Stimulated activated CD8-positive, alpha-beta memory T cell treated with anti-CD3 and anti-CD28 coated beads, Interleukin-4, amount 100 ng/mL, for 1 hour (primary cell): Measurements from ENCODE around the gene PACS1.

Source experiments
- DNase-seq, 2 donors: peaks; one replicate each; pipeline ENCODE4 v3.0.0-alpha.2; 2020; ENCODE audit warnings: low read depth in 2 of 2, low spot score in 1 of 2

PACS1 gene

DNA sequence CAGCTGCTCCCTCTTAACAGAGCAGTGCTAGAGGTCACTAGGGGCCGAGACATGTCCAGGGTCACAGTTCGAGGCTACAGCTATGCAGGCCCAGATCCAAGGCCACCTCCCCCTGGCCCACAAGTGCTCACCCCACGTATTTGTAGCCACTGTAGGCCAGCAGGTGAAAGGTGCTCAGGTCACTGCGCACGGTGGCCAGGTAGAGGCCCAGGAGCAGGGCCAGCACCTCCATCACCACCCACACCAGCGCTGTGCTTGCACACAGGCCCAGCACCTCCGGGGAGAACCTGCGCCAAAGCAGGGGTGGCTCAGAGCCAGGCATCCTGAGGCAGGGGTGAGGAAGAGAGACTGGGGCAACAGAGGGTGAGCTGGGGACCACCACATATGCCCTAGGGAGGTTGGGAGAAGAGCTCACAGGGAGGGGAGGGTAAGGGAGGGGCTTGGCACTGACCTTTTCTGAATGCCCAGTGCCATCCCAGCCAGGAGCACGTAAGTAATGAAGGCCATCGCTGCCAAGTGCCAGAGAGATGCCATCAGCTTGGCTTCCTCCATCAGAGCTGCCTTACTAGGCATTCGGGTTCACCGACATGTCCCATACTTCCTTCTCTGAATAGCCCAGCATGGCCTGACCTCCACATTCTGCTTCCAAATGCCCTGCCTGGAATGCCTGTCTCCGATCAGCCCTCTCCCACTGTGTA, 215.3 kb downstream of the PACS1 start:
- no peak for DNase-seq

DNA sequence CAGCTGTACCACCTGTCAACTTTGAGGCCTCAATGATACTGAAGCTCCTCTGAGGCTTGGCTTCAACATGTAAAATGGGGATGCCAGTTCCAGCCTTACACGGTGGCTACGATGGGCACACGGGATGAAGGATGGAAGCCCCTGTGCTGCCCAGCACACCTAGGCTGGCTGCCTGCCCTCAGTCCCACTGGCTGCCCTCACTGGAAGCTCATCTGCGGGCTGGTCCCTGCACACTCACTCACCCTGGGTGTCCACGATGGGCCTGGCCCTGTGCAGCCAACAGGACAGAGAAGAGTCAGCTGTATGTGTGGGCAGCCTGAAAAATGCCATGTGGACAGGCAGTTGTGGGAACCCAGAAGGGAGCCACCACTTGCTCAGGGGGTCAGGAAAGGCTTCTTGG, 216.6 kb downstream of the PACS1 start:
- no peak for DNase-seq

DNA sequence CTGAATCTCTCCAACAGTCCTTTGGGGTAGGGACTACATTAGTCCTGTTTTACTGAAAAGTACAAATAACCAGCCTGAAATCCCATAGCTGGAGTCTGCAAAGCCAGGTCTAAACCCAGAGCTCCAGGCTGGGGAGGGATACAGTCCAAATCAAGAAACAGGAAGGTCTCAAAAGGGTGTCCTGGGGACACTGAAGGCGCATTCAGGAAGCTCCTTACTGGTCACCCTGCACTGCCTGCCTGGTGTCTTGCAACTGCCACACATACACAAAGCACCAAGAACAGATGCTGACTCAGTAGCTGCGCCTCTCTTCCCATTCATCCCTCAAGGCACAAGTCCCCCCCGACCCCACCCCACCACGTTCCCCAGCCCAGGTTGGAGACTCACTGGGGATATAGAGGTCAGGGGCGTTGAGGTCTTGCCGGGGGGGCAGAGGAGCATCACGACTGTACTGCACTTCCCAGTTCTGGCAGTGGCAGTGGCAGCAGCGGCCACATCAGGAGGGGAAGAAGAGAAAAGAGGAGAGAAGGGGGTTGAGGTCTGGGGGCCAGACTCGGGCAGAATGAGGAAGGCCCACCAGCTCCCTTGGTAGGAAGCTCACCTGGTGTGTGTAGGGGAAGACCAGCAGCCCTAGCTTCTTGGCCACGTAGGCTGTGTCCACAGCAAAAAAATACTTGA, 217.3 kb downstream of the PACS1 start:
- DNase-seq, result no peak

DNA sequence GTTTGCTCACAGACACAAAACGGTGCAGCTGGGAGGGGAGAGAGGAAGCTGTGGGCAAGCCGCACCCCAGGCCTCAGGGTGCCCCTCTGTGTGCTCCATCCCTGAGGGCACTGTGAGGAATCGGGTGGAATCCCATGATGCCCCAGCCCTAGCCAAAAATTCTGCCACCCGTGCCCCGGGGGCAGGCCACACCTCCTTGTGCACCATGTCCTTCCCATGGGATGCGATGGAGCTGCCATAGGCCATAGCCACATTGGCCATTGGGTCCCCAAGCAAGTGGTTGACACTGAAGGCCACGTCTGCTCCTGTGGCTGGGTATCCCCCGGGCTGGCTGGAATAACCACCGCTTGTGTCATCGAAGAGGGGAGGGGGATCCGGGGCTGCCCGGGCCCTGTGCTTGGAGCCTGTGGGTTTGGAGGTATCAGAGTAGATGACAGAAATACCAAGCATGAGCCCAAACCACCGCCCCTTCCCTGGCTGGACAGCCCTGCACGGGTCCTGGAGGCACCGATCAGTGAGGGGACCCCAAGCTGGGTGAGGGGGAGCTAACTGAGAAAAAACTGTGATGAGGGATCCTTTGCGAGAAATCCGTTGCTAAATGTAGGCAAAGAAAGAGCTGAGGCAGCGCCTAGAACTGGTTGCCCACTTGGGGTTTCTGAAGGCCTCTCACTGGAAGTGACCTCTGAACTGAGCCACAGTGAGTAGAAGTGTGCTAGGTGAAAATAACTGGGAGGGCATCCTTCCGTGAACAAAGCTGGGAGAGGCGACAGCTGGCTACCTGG, 218.0 kb downstream of the PACS1 start:
- no peak for DNase-seq

DNA sequence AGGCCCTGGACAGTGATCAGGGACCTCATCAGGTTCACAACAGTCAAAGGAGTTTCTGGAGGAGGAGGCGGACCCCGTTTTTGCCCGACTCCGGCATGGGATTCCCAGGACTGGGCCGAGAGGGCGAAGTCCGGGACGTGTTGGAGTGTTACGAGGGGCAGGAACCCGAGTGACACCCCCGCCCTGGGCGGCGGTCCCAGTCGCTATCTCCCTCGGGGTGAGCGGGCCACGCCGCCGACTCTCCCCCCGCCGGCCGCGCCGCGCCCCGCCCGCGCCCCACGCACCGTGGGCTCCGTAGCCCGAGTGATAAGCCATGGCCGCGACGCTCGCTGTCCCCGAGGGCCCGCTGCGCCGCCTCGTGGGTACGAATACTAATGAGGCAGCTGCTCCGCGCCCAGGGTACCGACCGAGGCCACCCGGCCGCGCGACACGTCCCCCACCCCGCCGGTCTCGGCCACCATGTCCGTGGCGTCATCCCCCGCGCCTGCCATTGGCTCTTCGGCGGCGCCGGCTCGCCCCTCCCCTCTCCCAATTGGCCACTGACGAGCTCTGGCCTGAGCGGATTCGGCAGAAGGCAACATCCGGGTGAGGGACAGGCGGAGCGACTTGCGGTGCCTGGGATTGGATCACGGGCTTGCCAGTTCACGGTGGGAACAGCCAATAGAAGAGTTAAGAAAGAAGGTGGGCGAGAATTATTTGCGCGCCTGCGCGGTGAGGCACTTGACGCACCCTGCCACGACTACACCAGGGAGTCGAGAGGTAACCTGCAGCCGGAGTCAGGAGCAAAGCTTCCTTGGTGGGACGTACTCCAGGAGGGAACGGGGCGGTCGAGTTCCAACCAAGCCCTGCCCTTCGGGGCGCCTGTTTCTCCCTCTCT, 218.8 kb downstream of the PACS1 start, which contains the start of gene YIF1A:
Gene YIF1A, minus strand, starts transcription at position 473 of the 877 bp plus-strand sequence. Its CDS starts 158 bp downstream, at position 315.
- DNase-seq, result peak; percentile 90 to 96

DNA sequence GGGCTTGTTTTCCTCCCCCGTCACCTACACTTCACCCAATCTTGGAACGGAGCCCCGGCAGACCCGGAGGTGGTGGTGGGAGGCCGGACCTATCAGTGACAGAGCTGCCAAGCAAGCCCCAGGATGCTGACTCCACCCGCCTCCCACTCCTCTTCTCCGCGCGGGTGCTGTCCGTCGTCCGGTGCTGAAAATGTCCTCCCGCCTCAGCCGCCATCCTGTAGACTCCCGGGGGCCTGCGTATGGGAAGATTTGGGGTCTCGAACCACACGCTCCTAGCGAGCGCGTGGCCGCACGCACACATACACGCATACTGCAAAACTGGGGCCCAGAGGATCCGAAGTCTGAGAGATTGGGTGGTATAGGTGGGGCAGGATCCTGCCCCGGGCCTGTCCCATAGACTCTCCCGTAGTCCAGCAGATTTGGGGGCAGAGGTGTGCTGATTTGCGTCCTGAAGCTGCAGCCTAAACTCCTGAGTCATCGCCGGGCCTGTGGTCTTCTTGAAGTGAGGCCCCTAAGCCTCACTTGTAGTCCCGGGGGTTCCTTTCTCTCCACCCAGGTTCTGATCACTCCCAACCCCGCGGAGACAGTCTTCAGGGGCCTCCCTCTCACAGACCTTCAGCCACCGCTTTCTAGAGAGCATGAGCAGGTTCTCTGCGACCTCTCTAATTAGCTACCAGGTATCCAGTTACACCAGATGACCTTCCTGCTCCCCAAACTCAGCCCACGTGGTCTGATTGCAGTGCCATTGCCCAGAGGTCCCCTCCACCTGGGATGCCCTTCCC, 219.7 kb downstream of the PACS1 start:
- DNase-seq, result peak in 1 of 2 donors; percentile 28

DNA sequence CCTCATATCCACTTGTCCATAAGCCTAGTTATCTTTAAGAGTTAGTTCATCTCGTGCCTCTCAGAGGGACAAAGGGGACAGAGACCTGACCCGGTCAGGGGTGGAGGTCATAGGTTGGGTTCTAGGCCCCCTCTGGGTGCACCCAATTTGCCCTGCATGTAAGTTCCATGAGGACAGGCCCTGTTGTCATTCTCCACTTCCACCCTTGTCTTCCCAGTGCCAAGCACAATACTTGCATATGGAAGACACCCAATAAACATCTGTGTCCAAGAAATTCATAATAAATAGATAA, 220.2 kb downstream of the PACS1 start:
- DNase-seq, result no peak

DNA sequence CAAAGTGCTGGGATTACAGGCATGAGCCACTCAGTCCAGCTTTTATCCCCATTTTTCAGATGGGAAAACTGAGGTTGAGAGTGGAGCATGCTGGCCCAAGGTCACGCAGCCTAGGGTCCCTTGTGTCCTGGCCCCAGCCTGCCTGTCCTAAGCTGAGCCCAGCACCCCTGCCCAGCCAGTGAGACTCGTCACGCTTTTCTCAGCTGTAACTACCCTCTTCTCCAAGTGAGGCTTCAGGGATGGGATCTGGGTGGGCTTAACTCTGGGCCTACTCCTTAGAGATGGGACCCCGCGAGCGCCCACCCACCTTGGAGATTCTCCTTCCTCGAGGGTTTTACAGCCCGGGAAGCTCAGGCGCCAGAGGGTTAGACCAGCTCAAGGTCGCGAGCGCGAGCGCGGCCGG, 221.2 kb downstream of the PACS1 start:
- no peak for DNase-seq

DNA sequence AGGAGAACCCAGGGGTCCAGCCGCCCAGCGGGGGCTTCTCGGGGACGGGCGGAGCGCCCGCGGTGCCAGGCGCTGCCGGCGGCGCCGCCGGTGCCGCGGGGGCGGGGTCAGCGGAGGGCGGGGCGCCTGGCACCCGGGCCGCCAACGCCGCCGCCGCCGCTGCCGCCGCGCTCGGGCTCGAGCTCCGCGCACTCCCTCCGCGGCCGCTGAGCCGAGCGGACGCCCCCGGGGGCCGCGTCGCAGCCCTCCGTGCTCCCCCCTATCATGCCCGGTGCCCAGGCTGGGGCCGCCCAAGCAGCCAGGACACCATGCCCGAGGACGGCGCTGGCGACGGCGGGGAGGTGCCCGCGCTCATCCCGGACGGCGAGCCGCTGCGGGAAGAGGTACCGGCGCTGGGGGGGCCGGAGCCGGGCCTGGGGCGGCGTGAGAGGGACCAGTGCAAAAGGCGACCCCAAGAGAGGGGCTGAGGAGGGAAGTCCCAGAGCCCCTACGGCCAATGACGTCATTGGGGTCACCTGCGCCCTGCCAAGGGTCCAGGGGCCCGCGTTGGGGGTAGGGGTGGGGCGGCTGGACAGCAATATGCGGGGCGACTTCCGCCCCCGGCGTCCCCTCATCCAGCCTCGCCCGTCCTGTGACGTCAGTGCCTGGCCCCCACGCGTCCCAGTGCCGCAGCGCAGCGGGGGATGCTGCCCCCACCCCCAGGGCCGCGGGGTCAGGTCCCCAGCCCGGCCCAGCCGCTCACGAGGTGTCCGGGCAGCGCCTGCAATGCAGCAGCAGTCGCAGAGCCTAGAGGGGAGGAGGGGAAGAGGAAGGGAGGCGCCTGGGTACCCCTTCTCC, 221.9 kb downstream of the PACS1 start, which contains the start of gene TMEM151A:
Gene TMEM151A, plus strand, starts transcription at position 189 of the 837 bp plus-strand sequence. Its CDS starts 120 bp downstream, at position 309.
- DNase-seq, result no peak

DNA sequence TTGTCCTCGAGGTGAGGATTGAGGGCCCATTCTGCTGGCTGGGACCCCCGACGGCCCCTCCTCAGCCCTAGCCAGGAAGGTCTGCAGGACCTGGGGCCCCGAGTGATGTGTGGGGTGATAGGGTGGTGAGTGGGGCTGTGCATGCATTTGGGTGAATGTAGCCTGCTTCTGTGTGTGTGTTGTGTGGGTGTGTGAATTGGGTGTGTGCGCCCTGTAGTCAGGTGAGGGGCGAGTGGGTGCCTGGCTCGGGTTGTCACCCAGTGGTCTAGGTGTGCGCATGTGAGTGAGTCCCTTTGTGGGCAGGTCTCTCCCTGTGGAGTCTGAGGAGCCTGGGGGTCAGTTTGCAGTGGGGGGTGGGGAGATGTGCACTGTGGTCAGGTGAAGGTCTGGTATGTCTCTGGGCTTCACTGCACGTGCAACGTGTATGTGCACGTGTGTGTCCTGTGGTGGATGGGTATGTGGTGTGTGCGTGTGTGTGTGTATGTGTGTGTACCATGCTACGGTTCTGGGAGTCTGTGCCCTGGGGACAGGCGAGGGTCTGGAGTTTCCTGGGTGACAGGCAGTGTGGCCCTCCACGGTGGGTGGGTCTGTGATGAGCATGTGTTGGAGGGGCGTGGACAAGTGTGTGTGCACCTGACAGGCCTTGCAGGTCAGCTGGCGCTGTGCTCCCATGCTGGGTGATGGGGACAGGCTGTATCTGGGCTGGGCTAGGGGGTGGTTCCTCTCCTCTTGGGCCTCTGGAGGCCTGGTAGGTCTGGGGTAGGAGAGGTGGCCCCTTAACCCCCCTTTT, 222.7 kb downstream of the PACS1 start:
- DNase-seq, result no peak

DNA sequence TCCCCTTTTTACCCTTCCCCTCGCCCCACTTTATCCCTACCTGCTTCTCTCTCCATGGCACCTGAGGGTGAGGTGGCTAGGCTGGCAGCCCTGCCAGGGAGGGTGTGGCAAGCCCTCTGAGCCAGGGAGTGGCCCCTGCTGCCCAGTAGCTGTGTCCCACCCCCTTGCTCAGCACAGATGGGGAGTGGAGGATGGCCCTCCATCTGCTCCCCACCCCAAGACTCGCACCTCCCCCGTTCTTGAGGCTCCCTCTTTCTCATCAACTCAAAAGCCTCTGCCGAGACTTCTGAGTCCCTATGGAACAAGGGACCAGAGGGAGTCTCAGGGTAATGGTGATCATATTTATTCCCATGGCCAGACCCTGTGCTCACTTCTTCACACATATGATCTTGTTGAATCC, 223.3 kb downstream of the PACS1 start:
- no peak for DNase-seq

DNA sequence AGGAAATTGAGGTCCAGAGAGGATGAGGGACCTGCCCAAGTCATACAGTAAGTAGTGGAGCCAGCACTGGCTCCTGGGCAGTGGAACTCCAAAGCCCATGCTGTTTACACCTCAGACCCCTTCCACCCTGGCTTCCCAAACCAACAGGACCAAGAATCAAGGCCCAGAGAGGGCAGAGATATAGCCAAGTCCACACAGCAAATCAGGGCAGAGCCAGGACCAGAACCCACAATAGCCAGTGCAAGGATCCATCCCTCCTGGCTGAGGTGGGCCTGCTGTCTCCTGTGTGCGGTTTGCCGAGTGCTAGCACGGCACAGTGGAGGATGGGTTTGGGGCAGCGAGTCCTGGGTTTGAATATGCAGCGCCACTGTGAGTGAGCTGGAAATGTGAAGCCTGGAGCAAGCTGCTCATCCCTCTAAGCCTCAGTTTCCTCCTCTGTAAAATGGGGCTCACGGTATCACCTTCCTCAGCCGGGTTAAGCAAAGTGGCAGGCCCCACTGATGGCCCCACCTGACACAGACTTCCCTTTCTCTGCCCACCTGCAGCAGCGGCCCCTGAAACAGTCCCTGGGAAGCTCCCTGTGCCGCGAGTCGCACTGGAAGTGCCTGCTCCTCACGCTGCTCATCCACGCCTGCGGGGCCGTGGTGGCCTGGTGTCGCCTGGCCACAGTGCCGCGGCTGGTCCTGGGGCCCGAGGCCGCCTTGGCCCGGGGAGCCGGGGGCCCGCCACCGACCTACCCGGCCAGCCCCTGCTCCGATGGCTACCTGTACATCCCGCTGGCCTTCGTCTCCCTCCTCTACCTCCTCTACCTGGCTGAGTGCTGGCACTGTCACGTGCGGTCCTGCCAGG, 223.9 kb downstream of the PACS1 start:
- no peak for DNase-seq
